GM12878 (cell line): ENCODE measurements around the gene PDIA4. TPM values are rescaled to one million over a fixed set of nuclear protein-coding genes. Genes with fewer than 3 reads are reported as not detected.

ENCODE experiments used
- ATF7 ChIP-seq: fragments of 450-650 bp; IDR thresholded peaks from 2 replicates; pipeline ENCODE4 v1.6.1; 2016; ENCODE audit warnings: low read depth, mild to moderate bottlenecking
- CHD4 ChIP-seq: fragments of 200-600 bp; sonication (generic); IDR thresholded peaks from 2 replicates; pipeline ENCODE4 v1.6.1; 2016; ENCODE audit warnings: mild to moderate bottlenecking
- EGR1 ChIP-seq, 2 experiments: IDR thresholded peaks; 1 replicate in 1 of 2; 2 replicates in 1 of 2; pipeline ENCODE4 v1.6.1; 2011 to 2012; ENCODE audit warnings: low read depth in 2 of 2, low read length in 2 of 2, borderline replicate concordance in 1 of 2, mild to moderate bottlenecking in 1 of 2, moderate library complexity in 1 of 2
- ETV6 ChIP-seq, 2 experiments: fragments of 450-650 bp in 1 of 2; IDR thresholded peaks in 1 of 2; conservative IDR thresholded peaks in 1 of 2; 2 replicates each; pipeline ENCODE4 v1.6.1; 2014; ENCODE audit warnings: antibody characterized with exemption in 1 of 2, borderline replicate concordance in 1 of 2, low read depth in 1 of 2, mild to moderate bottlenecking in 1 of 2, moderate library complexity in 1 of 2
- EZH2 ChIP-seq: IDR thresholded peaks from 2 replicates; pipeline ENCODE4 v1.6.1; 2012; ENCODE audit warnings: low read depth, mild to moderate bottlenecking, control low read depth, inconsistent platforms, low read length, borderline replicate concordance; ENCODE audit not compliant: control insufficient read depth
- KLF5 ChIP-seq: fragments of 450-650 bp; IDR thresholded peaks from 2 replicates; pipeline ENCODE4 v1.6.1; 2014; ENCODE audit warnings: mild to moderate bottlenecking; ENCODE audit not compliant: partially characterized antibody
- NBN ChIP-seq: fragments of 450-650 bp; IDR thresholded peaks from 2 replicates; pipeline ENCODE4 v1.6.1; 2016
- NFIC ChIP-seq: IDR thresholded peaks from 2 replicates; pipeline ENCODE4 v1.6.1; 2012; ENCODE audit warnings: low read depth, mild to moderate bottlenecking, inconsistent platforms, low read length, moderate library complexity
- NFYB ChIP-seq: IDR thresholded peaks from 2 replicates; pipeline ENCODE4 v1.6.1; 2011; ENCODE audit warnings: low read depth, mild to moderate bottlenecking, low read length, improper control_type of control experiment, moderate library complexity; ENCODE audit not compliant: insufficient read depth
- NR2C1 ChIP-seq: fragments of 450-650 bp; IDR thresholded peaks from 2 replicates; pipeline ENCODE4 v1.6.1; 2017; ENCODE audit warnings: antibody characterized with exemption, mild to moderate bottlenecking, moderate library complexity
- PAX5 ChIP-seq: IDR thresholded peaks from 2 replicates; pipeline ENCODE4 v1.6.1; 2011; ENCODE audit warnings: low read depth, low read length, borderline replicate concordance
- POLR2AphosphoS2 ChIP-seq: IDR thresholded peaks from 2 replicates; pipeline ENCODE4 v1.6.1; 2011; ENCODE audit warnings: low read depth, mild to moderate bottlenecking, low read length, improper control_type of control experiment, moderate library complexity
- POLR2AphosphoS5 ChIP-seq: IDR thresholded peaks from 2 replicates; pipeline ENCODE4 v1.6.1; 2011; ENCODE audit warnings: mild to moderate bottlenecking, low read length, inconsistent platforms
- SIX5 ChIP-seq: IDR thresholded peaks from 2 replicates; pipeline ENCODE4 v1.6.1; 2011; ENCODE audit warnings: mild to moderate bottlenecking, low read depth, low read length, moderate library complexity; ENCODE audit not compliant: severe bottlenecking
- SREBF1 ChIP-seq: IDR thresholded peaks from 2 replicates; pipeline ENCODE4 v1.6.1; 2012; ENCODE audit warnings: mild to moderate bottlenecking, low read length
- polyA plus RNA-seq, 11 experiments: library from polyadenylated mRNA; depleted of rRNA in 4 of 11; unstranded in 6 of 11; stranded (reverse) in 5 of 11; fragments of >200 nt; fragmentation: Nextera tagmentation in 4 of 11; fragmentation: Illumina TruSeq in 1 of 11; extraction: Ambion mirVana in 4 of 11; extraction: Trizol in 1 of 11; gene quantifications; 1 replicate in 1 of 11; 2 replicates in 10 of 11; pipeline versions ENCODE4 v1.2.1 to v1.2.3, GENCODE V29; 2011 to 2016; ENCODE audit warnings: inconsistent platforms in 2 of 11, missing spikeins in 2 of 11, low read depth in 1 of 11
- total RNA-seq, 4 experiments: library from RNA; depleted of rRNA in 3 of 4; stranded (reverse); fragments of >200 nt in 3 of 4; fragmentation: Illumina TruSeq in 1 of 4; extraction: Trizol in 1 of 4; gene quantifications; 2 replicates each; pipeline versions ENCODE4 v1.2.1 to v1.2.3, GENCODE V29; 2013 to 2021
- TF ChIP-seq, protein P1 (sequence below): fragments of 450-650 bp; IDR thresholded peaks from 2 replicates; pipeline ENCODE4 v1.6.1; 2018; ENCODE audit warnings: borderline replicate concordance, mild to moderate bottlenecking; ENCODE audit not compliant: partially characterized antibody
- TF ChIP-seq, protein P2 (sequence below): fragments of 450-650 bp; IDR thresholded peaks from 2 replicates; pipeline ENCODE4 v1.6.1; 2017; ENCODE audit warnings: mild to moderate bottlenecking, moderate library complexity
- TF ChIP-seq, protein P3 (sequence below): IDR thresholded peaks from 2 replicates; pipeline ENCODE4 v1.6.1; 2012; ENCODE audit warnings: low read length, inconsistent platforms
- TF ChIP-seq, protein P4 (sequence below): IDR thresholded peaks from 2 replicates; pipeline ENCODE4 v1.6.1; 2012; ENCODE audit warnings: low read depth, low read length, improper control_type of control experiment

Gene PDIA4
- total and polyA plus RNA-seq, 10 of the 15 experiments (the other 5 are each of a cell fraction or from before 2014, with no cell fraction given), result 7.1 to 306 (median 106) TPM

DNA sequence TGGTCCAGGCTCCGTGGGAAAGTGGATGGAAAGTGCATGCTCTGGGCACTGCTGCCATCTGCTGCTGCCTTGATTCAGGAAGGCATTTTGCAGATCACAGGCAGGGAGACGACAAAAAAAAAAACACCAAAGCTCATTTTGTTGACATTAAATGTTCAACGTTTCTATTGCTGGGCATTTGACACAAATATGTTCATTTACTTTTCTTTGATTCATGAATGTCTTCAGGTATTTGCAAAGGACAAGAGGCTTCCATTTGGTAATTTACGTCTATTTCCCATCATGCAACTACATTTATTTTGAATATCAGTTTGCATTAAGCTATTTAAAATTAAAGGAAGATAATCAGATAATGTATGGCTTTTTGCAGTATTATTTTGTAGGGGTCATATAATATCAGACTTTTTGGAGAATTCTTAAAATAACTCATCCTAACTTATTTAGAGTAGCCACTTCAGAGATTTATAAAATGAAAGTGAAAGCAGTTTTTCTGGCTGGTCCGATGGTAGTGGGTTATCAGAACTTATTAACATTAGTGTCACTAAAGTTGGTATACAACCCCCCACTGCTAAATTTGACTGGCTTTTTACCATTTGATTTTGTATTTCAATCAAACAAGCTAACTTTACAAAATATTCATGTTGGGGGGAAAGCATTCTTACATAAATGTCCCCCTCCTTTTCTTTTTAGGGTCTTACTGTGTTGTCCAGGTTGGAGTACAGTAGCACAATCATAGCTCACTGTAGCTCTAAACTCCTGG is 65.3 kb downstream of the PDIA4 start (continued):
- TF ChIP-seq ETV6 (conservative IDR thresholded peaks at IDR 0.05 in 1 of 2, IDR thresholded peaks at IDR 0.05 in 1 of 2; ENCODE audit: borderline replicate concordance in 1 of 2, low read depth in 1 of 2), result no peak
- TF ChIP-seq NFYB, result no peak
- no peak for TF ChIP-seq EZH2
- TF ChIP-seq, protein P1, sequence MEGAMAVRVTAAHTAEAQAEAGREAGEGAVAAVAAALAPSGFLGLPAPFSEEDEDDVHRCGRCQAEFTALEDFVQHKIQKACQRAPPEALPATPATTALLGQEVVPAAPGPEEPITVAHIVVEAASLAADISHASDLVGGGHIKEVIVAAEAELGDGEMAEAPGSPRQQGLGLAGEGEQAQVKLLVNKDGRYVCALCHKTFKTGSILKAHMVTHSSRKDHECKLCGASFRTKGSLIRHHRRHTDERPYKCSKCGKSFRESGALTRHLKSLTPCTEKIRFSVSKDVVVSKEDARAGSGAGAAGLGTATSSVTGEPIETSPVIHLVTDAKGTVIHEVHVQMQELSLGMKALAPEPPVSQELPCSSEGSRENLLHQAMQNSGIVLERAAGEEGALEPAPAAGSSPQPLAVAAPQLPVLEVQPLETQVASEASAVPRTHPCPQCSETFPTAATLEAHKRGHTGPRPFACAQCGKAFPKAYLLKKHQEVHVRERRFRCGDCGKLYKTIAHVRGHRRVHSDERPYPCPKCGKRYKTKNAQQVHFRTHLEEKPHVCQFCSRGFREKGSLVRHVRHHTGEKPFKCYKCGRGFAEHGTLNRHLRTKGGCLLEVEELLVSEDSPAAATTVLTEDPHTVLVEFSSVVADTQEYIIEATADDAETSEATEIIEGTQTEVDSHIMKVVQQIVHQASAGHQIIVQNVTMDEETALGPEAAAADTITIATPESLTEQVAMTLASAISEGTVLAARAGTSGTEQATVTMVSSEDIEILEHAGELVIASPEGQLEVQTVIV, result no peak
- TF ChIP-seq PAX5, result no peak
- TF ChIP-seq, protein P2, sequence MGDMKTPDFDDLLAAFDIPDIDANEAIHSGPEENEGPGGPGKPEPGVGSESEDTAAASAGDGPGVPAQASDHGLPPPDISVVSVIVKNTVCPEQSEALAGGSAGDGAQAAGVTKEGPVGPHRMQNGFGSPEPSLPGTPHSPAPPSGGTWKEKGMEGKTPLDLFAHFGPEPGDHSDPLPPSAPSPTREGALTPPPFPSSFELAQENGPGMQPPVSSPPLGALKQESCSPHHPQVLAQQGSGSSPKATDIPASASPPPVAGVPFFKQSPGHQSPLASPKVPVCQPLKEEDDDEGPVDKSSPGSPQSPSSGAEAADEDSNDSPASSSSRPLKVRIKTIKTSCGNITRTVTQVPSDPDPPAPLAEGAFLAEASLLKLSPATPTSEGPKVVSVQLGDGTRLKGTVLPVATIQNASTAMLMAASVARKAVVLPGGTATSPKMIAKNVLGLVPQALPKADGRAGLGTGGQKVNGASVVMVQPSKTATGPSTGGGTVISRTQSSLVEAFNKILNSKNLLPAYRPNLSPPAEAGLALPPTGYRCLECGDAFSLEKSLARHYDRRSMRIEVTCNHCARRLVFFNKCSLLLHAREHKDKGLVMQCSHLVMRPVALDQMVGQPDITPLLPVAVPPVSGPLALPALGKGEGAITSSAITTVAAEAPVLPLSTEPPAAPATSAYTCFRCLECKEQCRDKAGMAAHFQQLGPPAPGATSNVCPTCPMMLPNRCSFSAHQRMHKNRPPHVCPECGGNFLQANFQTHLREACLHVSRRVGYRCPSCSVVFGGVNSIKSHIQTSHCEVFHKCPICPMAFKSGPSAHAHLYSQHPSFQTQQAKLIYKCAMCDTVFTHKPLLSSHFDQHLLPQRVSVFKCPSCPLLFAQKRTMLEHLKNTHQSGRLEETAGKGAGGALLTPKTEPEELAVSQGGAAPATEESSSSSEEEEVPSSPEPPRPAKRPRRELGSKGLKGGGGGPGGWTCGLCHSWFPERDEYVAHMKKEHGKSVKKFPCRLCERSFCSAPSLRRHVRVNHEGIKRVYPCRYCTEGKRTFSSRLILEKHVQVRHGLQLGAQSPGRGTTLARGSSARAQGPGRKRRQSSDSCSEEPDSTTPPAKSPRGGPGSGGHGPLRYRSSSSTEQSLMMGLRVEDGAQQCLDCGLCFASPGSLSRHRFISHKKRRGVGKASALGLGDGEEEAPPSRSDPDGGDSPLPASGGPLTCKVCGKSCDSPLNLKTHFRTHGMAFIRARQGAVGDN, result no peak
- 0 out of 2 replicates have a peak, but pooled peaks have one; percentile 62 for TF ChIP-seq NBN
- no peak for TF ChIP-seq POLR2AphosphoS2
- peak; percentile 25 for TF ChIP-seq KLF5
- TF ChIP-seq, protein P3, sequence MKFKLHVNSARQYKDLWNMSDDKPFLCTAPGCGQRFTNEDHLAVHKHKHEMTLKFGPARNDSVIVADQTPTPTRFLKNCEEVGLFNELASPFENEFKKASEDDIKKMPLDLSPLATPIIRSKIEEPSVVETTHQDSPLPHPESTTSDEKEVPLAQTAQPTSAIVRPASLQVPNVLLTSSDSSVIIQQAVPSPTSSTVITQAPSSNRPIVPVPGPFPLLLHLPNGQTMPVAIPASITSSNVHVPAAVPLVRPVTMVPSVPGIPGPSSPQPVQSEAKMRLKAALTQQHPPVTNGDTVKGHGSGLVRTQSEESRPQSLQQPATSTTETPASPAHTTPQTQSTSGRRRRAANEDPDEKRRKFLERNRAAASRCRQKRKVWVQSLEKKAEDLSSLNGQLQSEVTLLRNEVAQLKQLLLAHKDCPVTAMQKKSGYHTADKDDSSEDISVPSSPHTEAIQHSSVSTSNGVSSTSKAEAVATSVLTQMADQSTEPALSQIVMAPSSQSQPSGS, result peak; percentile 80
- peak; percentile 55 for TF ChIP-seq ATF7
- TF ChIP-seq CHD4, result no peak
- TF ChIP-seq POLR2AphosphoS5, result no peak
- TF ChIP-seq NFIC, result peak; percentile 48
- TF ChIP-seq, protein P4, sequence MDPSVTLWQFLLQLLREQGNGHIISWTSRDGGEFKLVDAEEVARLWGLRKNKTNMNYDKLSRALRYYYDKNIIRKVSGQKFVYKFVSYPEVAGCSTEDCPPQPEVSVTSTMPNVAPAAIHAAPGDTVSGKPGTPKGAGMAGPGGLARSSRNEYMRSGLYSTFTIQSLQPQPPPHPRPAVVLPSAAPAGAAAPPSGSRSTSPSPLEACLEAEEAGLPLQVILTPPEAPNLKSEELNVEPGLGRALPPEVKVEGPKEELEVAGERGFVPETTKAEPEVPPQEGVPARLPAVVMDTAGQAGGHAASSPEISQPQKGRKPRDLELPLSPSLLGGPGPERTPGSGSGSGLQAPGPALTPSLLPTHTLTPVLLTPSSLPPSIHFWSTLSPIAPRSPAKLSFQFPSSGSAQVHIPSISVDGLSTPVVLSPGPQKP, result no peak
- no peak for TF ChIP-seq EGR1 (IDR thresholded peaks at IDR 0.05; ENCODE audit: borderline replicate concordance in 1 of 2, low read depth in 2 of 2, low read length in 2 of 2)
- TF ChIP-seq SIX5, result no peak
- TF ChIP-seq NR2C1, result no peak
- no peak for TF ChIP-seq SREBF1
